PC-9 (cell line): Measurements from ENCODE around the gene DESI2.

Experiments used
- CTCF ChIP-seq: fragments of 200-600 bp; sonication (generic); conservative IDR thresholded peaks from 2 replicates; pipeline ENCODE4 v1.6.1; 2017; ENCODE audit warnings: mixed run types, antibody characterized with exemption, mild to moderate bottlenecking, moderate library complexity
- EZH2 ChIP-seq: fragments of 200-600 bp; sonication (generic); IDR thresholded peaks from 2 replicates; pipeline ENCODE4 v1.8.0; 2017; ENCODE audit warnings: antibody characterized with exemption, low read depth

DNA sequence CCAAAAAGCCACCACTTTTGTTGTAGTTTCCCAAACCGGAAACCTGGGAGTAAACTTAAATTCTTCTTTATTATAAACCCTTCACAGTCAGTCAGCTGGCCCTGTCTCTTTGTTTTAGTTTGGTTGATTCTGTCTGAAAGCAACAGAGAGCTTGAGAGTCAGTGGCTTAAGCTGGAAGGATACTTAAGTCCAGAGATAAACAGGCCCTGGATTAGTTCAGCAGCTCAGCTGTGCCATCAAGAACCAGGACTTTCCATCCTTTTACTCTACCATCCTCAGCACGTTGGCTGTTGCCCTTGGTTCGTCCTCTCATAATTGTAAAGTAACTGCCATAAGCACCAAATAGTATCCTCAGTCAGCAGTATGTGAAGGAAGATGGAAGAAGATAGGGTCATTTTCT lies 4.5 kb downstream of the DESI2 start:
- TF ChIP-seq CTCF (no peak), EZH2 (no peak)
